ENCODE results near the gene MED26.
A peak's percentile ranks its signal among the peaks of the same experiment; 100 is the strongest.

Gene MED26

DNA sequence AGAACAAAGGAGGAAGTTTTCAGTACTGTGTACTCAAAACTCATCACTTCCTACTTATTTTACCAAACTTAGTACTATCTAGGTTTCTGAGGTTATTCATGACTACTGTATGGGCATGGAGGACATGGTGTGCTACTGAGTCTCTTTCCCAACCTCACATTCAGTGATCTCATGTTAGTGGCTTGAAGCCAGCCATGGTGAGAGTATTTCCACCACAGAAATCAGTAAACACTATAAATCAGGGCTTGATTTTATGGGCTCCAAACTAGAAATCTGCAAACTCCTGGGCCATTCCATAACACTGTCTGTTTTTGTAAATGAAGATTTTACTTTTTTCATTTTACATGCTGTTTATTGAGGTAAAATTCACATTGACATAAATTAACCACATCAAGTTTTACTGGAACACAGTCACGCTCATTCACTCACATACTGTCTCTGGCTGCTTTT lies 19.7 kb downstream of the MED26 start:
- TF ChIP-seq, protein P1, sequence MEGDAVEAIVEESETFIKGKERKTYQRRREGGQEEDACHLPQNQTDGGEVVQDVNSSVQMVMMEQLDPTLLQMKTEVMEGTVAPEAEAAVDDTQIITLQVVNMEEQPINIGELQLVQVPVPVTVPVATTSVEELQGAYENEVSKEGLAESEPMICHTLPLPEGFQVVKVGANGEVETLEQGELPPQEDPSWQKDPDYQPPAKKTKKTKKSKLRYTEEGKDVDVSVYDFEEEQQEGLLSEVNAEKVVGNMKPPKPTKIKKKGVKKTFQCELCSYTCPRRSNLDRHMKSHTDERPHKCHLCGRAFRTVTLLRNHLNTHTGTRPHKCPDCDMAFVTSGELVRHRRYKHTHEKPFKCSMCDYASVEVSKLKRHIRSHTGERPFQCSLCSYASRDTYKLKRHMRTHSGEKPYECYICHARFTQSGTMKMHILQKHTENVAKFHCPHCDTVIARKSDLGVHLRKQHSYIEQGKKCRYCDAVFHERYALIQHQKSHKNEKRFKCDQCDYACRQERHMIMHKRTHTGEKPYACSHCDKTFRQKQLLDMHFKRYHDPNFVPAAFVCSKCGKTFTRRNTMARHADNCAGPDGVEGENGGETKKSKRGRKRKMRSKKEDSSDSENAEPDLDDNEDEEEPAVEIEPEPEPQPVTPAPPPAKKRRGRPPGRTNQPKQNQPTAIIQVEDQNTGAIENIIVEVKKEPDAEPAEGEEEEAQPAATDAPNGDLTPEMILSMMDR (IDR thresholded peaks at IDR 0.05; ENCODE audit: extremely low read depth, insufficient read depth, missing control alignments): no peak
- in situ Hi-C loops (cut with MboI; ENCODE audit: low pct_unique_long_range_greater_than_20kb, low sequenced_read_pairs, unreplicated experiment): no loop called here
- no peak for DNase-seq (ENCODE audit: low spot score)

GRCh38 chr19:16607819-16608218 lies 20.2 kb downstream of the MED26 start:
- in situ Hi-C loops (cut with MboI; ENCODE audit: low pct_unique_long_range_greater_than_20kb, low sequenced_read_pairs, unreplicated experiment): no loop called here
- TF ChIP-seq, protein P1 (IDR thresholded peaks at IDR 0.05; ENCODE audit: extremely low read depth, insufficient read depth, missing control alignments): no peak
- DNase-seq (ENCODE audit: low spot score): no peak

DNA sequence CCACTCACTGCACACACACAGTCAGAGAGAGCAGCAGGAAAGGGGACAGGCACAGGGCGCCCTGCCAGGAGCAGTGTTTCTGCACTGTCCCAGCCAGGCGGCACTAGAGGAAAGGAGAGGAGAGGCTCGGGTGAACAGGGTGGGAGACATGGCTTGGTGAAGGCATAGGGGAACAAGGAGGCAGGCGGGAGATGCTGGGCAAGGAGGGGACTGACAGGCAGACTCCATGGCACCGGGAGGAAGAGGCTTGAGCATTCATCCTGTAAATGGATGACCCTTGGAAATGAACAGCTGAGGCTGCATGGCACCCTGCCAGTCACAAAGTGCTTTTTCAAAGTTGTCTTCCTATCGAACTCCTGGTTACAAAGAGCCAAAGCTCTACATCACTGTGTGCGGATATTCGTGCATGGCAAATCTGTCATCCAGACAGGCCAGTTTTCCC lies 22.4 kb downstream of the MED26 start:
- TF ChIP-seq, protein P1 (IDR thresholded peaks at IDR 0.05; ENCODE audit: extremely low read depth, insufficient read depth, missing control alignments): no peak
- in situ Hi-C loops (cut with MboI; ENCODE audit: low pct_unique_long_range_greater_than_20kb, low sequenced_read_pairs, unreplicated experiment): no loop called here
- DNase-seq (ENCODE audit: low spot score): no peak

- DNase-seq (ENCODE audit: low spot score): peak; percentile 57
- in situ Hi-C loops (cut with MboI; ENCODE audit: low pct_unique_long_range_greater_than_20kb, low sequenced_read_pairs, unreplicated experiment): no loop called here
- TF ChIP-seq, protein P1 (IDR thresholded peaks at IDR 0.05; ENCODE audit: extremely low read depth, insufficient read depth, missing control alignments): no peak
Measured at GRCh38 chr19:16605115-16605514, 22.9 kb downstream of the MED26 start.

GRCh38 chr19:16604615-16605014 lies 23.4 kb downstream of the MED26 start:
- no peak for DNase-seq (ENCODE audit: low spot score)
- in situ Hi-C loops (cut with MboI; ENCODE audit: low pct_unique_long_range_greater_than_20kb, low sequenced_read_pairs, unreplicated experiment): no loop called here
- TF ChIP-seq, protein P1 (IDR thresholded peaks at IDR 0.05; ENCODE audit: extremely low read depth, insufficient read depth, missing control alignments): no peak

DNA sequence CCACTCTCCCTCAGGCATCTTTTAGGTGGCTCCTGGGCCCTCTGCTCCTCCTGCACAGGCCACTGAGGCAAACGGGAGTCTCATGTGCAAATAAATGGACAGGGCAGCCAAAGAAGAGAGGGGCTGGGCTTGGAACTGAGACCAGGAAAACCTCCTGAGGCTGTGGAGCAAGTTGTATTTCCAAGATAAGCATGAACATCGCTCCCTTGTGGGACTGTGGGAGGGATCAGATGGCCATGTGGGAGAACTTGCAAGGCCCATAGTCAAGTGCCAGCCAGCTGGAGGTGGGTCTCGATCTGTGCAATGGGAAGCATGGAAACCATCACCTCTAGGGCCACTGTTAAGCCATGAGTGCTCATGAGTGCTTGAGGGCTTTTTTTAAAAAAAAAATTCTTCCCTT lies 24.9 kb downstream of the MED26 start:
- TF ChIP-seq, protein P1 (IDR thresholded peaks at IDR 0.05; ENCODE audit: extremely low read depth, insufficient read depth, missing control alignments): no peak
- in situ Hi-C loops (cut with MboI; ENCODE audit: low pct_unique_long_range_greater_than_20kb, low sequenced_read_pairs, unreplicated experiment): no loop called here
- no peak for DNase-seq (ENCODE audit: low spot score)
